PFSK-1 (cell line): ENCODE results near the gene BCAR3.

Experiments used
- POLR2AphosphoS5 ChIP-seq: IDR thresholded peaks from 2 replicates; pipeline ENCODE4 v1.6.1; 2012; ENCODE audit warnings: low read depth, mild to moderate bottlenecking, control low read depth, low read length, moderate library complexity
- TAF1 ChIP-seq: IDR thresholded peaks from 2 replicates; pipeline ENCODE4 v1.6.1; 2012; ENCODE audit warnings: low read length, control low read depth, borderline replicate concordance; ENCODE audit not compliant: insufficient read depth

DNA sequence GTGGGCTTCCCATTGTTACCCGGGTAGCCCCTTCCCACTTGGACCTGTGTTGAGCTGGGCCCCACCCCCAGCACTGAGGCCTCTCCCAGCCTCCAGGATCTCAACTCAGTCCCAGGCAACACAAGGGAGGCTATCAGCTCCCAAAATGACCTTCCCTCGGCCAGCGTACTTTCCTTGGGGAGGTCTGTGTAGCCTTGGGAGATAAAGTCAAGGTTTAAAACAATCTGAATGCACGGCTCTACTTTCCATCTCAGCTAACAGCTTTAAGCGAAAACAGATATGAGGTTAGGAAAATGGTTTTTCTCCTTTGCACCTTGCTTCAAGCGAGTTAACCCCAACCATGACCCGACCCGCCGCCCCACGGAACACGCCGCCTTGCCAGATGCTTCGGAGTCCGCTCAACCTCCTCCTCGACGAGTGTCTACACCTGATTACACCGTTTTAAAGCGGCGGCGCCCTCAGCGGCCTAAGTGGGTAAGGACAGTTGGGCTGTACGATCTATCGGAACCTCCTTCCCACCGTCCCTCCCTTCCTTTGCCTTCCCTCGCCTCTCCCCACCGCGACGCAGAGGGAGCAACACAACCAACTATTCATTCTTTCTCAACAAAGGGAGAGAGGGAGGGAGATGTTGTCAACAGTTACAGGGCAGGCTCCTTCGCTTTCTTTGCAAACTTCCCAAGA lies 1.1 kb downstream of the BCAR3 start:
- TF ChIP-seq POLR2AphosphoS5 (no peak), TAF1 (no peak)
